IMR-90 (cell line): ENCODE measurements around the gene ETV6.

Source experiments
- CEBPB ChIP-seq: IDR thresholded peaks from 2 replicates; pipeline ENCODE4 v1.6.1; 2012; ENCODE audit warnings: low read depth, low read length, improper control_type of control experiment
- CHD1 ChIP-seq: IDR thresholded peaks from 2 replicates; pipeline ENCODE4 v1.6.1; 2012; ENCODE audit warnings: low read depth, low read length, improper control_type of control experiment
- FOS ChIP-seq: fragments of 150-350 bp; IDR thresholded peaks from 2 replicates; pipeline ENCODE4 v1.6.1; 2016; ENCODE audit warnings: low read depth, low read length
- POLR2A ChIP-seq: IDR thresholded peaks from 2 replicates; pipeline ENCODE4 v1.6.1; 2012; ENCODE audit warnings: mild to moderate bottlenecking, low read depth, low read length
- RAD21 ChIP-seq: IDR thresholded peaks from 2 replicates; pipeline ENCODE4 v1.6.1; 2012; ENCODE audit warnings: low read length, improper control_type of control experiment
- SMC3 ChIP-seq: fragments of 150-350 bp; IDR thresholded peaks from 2 replicates; pipeline ENCODE4 v1.6.1; 2016; ENCODE audit warnings: low read depth, mild to moderate bottlenecking, antibody characterized with exemption, low read length, moderate library complexity
- TF ChIP-seq, protein P1 (sequence below): conservative IDR thresholded peaks from 2 replicates; pipeline ENCODE4 v1.5.1; 2012; ENCODE audit warnings: mild to moderate bottlenecking, low read depth, low read length, improper control_type of control experiment
- TF ChIP-seq, protein P2 (sequence below): fragments of 150-350 bp; IDR thresholded peaks from 2 replicates; pipeline ENCODE4 v1.6.1; 2016; ENCODE audit warnings: low read depth, mild to moderate bottlenecking, low read length, moderate library complexity, borderline replicate concordance

DNA sequence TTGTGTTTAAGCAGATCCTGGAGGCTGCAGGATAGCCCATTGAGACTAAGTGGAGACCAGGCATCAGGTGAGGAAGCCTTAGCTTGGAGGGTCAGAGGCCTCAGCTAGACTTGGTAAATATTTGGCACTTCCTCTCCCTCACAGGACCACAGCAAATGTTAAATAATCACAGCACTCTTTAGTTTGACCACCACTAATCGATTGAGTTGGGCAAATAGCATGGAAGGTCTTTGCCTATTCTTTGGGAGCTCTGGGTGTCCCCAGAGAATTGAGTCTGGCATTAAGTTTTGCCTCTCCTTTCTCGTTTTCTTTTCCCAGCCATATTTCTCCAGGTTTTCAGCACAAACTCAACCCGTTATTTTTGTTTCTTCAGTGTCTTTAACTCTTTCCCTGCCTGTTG, 61.4 kb downstream of the ETV6 start:
- TF ChIP-seq SMC3 (no peak), RAD21 (no peak), POLR2A (no peak), CHD1 (no peak), FOS (no peak), CEBPB (no peak)
- TF ChIP-seq, protein P1, sequence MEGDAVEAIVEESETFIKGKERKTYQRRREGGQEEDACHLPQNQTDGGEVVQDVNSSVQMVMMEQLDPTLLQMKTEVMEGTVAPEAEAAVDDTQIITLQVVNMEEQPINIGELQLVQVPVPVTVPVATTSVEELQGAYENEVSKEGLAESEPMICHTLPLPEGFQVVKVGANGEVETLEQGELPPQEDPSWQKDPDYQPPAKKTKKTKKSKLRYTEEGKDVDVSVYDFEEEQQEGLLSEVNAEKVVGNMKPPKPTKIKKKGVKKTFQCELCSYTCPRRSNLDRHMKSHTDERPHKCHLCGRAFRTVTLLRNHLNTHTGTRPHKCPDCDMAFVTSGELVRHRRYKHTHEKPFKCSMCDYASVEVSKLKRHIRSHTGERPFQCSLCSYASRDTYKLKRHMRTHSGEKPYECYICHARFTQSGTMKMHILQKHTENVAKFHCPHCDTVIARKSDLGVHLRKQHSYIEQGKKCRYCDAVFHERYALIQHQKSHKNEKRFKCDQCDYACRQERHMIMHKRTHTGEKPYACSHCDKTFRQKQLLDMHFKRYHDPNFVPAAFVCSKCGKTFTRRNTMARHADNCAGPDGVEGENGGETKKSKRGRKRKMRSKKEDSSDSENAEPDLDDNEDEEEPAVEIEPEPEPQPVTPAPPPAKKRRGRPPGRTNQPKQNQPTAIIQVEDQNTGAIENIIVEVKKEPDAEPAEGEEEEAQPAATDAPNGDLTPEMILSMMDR: no peak
- TF ChIP-seq, protein P2, sequence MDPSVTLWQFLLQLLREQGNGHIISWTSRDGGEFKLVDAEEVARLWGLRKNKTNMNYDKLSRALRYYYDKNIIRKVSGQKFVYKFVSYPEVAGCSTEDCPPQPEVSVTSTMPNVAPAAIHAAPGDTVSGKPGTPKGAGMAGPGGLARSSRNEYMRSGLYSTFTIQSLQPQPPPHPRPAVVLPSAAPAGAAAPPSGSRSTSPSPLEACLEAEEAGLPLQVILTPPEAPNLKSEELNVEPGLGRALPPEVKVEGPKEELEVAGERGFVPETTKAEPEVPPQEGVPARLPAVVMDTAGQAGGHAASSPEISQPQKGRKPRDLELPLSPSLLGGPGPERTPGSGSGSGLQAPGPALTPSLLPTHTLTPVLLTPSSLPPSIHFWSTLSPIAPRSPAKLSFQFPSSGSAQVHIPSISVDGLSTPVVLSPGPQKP: no peak
